Measurements from ENCODE around the gene GREB1L. TPM values are rescaled to one million over a fixed set of nuclear protein-coding genes. Genes with fewer than 3 reads are reported as not detected.

The GREB1L gene
- total and polyA plus RNA-seq, 10 of the 15 experiments (the other 5 are each of a cell fraction or from before 2014, with no cell fraction given) = under 0.01 to 0.11 (median 0.03) TPM; not detected in 1

GRCh38 chr18:21315741-21316197 lies 73.7 kb downstream of the GREB1L start:
- no peak for TF ChIP-seq HDAC2 (IDR thresholded peaks at IDR 0.05)
- SMC1A ChIA-PET (ENCODE audit: uncharacterized antibody, unreplicated experiment) = no interaction called here
- CTCF ChIA-PET = no interaction called here
- H3K9ac ChIP-seq (ENCODE audit: control insufficient read depth, insufficient read depth, low read length) = no peak overlapping the region
- FAIRE-seq (no peak), ATAC-seq (no peak), DNase-seq (ENCODE audit: low read depth, low spot score) (no peak)
- no peak overlapping the region for H2AFZ ChIP-seq (ENCODE audit: control insufficient read depth, low read depth, low read length)
- WGBS (ENCODE audit: insufficient coverage, insufficient replicate concordance, low lambda C conversion rate, missing lambda C conversion rate) = 42% methylated on average over 9 of the region's 9 CpGs
- no peaks in the 10 kb centered on the region; a peak in 1 of 4 replicates for H3K27me3 ChIP-seq (replicated peaks in 1 of 2; ENCODE audit: control insufficient read depth in 2 of 2, insufficient read depth in 2 of 2, low read length in 1 of 2)
- RAD21 ChIA-PET (ENCODE audit: unreplicated experiment) = no interaction called here
- H3K36me3 ChIP-seq (ENCODE audit: control insufficient read depth in 2 of 2, insufficient read depth in 2 of 2, low read length in 1 of 2) = no peaks in the 10 kb centered on the region
- H3K4me2 ChIP-seq (ENCODE audit: control insufficient read depth, insufficient read depth) = no peak overlapping the region
- in situ Hi-C loops (cut with MboI) (no loop called here), intact Hi-C loops (cut with micrococcal nuclease; ENCODE audit: unreplicated experiment) (no loop called here)
- H3K27ac ChIP-seq (ENCODE audit: control insufficient read depth, insufficient read depth) = no peak overlapping the region
- POLR2A ChIA-PET = no interaction called here
- no peaks in the 10 kb centered on the region for H3K4me1 ChIP-seq (ENCODE audit: control insufficient read depth, insufficient read depth, low read length)
- H3K4me3 ChIP-seq = no peak overlapping the region
- H4K20me1 ChIP-seq (ENCODE audit: control insufficient read depth, insufficient read depth) = no peaks in the 10 kb centered on the region
- no TSS peak for BruUV-seq (replicated peaks)
- no peaks in the 10 kb centered on the region for H3K9me3 ChIP-seq (replicated peaks; ENCODE audit: control insufficient read depth, insufficient read depth, low read length)
- H3K79me2 ChIP-seq (ENCODE audit: control insufficient read depth, insufficient read depth, low read length) = no peaks in the 10 kb centered on the region

- no peak overlapping the region for H3K27ac ChIP-seq (ENCODE audit: control insufficient read depth, insufficient read depth)
- WGBS (ENCODE audit: insufficient coverage, insufficient replicate concordance, low lambda C conversion rate, missing lambda C conversion rate) = 47% methylated on average over 1 of the region's 1 CpG
- H3K4me1 ChIP-seq (ENCODE audit: control insufficient read depth, insufficient read depth, low read length) = no peaks in the 10 kb centered on the region
- no peak for TF ChIP-seq MEF2A (IDR thresholded peaks at IDR 0.05; ENCODE audit: insufficient read depth, low read depth, low read length)
- TF ChIP-seq CBX3 (IDR thresholded peaks at IDR 0.05; ENCODE audit: borderline replicate concordance, low read depth) = no peak
- TF ChIP-seq MTA2 (IDR thresholded peaks at IDR 0.05; ENCODE audit: low read depth) = no peak
- no peak for TF ChIP-seq ZNF687 (IDR thresholded peaks at IDR 0.05)
- no peak for TF ChIP-seq RB1 (IDR thresholded peaks at IDR 0.05; ENCODE audit: borderline replicate concordance)
- no peak for TF ChIP-seq FOXK2 (IDR thresholded peaks at IDR 0.05)
- TF ChIP-seq BACH1 (IDR thresholded peaks at IDR 0.05; ENCODE audit: borderline replicate concordance) = no peak
- no peak for TF ChIP-seq ZNF207 (IDR thresholded peaks at IDR 0.05; ENCODE audit: borderline replicate concordance)
- no peak for TF ChIP-seq BCL11A (IDR thresholded peaks at IDR 0.05; ENCODE audit: low read depth, low read length)
- TF ChIP-seq CTCF (IDR thresholded peaks at IDR 0.05 in 2 of 3, conservative IDR thresholded peaks at IDR 0.05 in 1 of 3; ENCODE audit: control insufficient read depth in 2 of 3, extremely low read depth in 1 of 3, insufficient read depth in 1 of 3, low read depth in 3 of 3, low read length in 3 of 3) = no peak
- no peak for TF ChIP-seq MAX (IDR thresholded peaks at IDR 0.05; ENCODE audit: low read depth, low read length)
- TF ChIP-seq DPF2 (IDR thresholded peaks at IDR 0.05) = no peak
- no peak for TF ChIP-seq NR2F1 (conservative IDR thresholded peaks at IDR 0.05)
- BruUV-seq (replicated peaks) = no TSS peak
- no peak overlapping the region for H3K4me2 ChIP-seq (ENCODE audit: control insufficient read depth, insufficient read depth)
- intact Hi-C loops (cut with micrococcal nuclease; ENCODE audit: unreplicated experiment) = no loop called here
- no peak for FAIRE-seq
- in situ Hi-C loops (cut with MboI) = no loop called here
- H3K4me3 ChIP-seq = no peak overlapping the region
- no peaks in the 10 kb centered on the region; a peak in 1 of 4 replicates for H3K27me3 ChIP-seq (replicated peaks in 1 of 2; ENCODE audit: control insufficient read depth in 2 of 2, insufficient read depth in 2 of 2, low read length in 1 of 2)
- CTCF ChIA-PET = no interaction called here
- DNase-seq (ENCODE audit: low read depth, low spot score) = no peak
- SMC1A ChIA-PET (ENCODE audit: uncharacterized antibody, unreplicated experiment) = no interaction called here
- no peaks in the 10 kb centered on the region for H3K36me3 ChIP-seq (ENCODE audit: control insufficient read depth in 2 of 2, insufficient read depth in 2 of 2, low read length in 1 of 2)
- H4K20me1 ChIP-seq (ENCODE audit: control insufficient read depth, insufficient read depth) = no peaks in the 10 kb centered on the region
- POLR2A ChIA-PET = no interaction called here
- no peak for ATAC-seq
- H3K9ac ChIP-seq (ENCODE audit: control insufficient read depth, insufficient read depth, low read length) = no peak overlapping the region
- no peaks in the 10 kb centered on the region for H3K9me3 ChIP-seq (replicated peaks; ENCODE audit: control insufficient read depth, insufficient read depth, low read length)
- RAD21 ChIA-PET (ENCODE audit: unreplicated experiment) = no interaction called here
- no peak overlapping the region for H2AFZ ChIP-seq (ENCODE audit: control insufficient read depth, low read depth, low read length)
- no peaks in the 10 kb centered on the region for H3K79me2 ChIP-seq (ENCODE audit: control insufficient read depth, insufficient read depth, low read length)
These were observed 74.3 kb downstream of the GREB1L start for GRCh38 chr18:21316296-21316695.

All from GM12878 (cell line).